ENCODE results near the gene NSUN7. TPM values are rescaled to one million over a fixed set of nuclear protein-coding genes. Genes with fewer than 3 reads are reported as not detected.

Gene NSUN7
- total RNA-seq, 6 experiments from 2014 or later, result not detected

GRCh38 chr4:40857956-40858355, 108.2 kb downstream of the NSUN7 start:
- H3K36me3 Mint-ChIP-seq (ENCODE audit: low read depth), result no peaks in the 10 kb centered on the region
- H3K27me3 Mint-ChIP-seq (ENCODE audit: insufficient read depth), result peaks cover 5% of the 10 kb centered on the region
- TF ChIP-seq CTCF (IDR thresholded peaks at IDR 0.05), result no peak
- DNase-seq, result no peak
- no peak overlapping the region for H3K27ac Mint-ChIP-seq
- H3K4me1 Mint-ChIP-seq (ENCODE audit: low read depth), result no peaks in the 10 kb centered on the region
- no peak overlapping the region for H3K4me3 Mint-ChIP-seq
- H3K9me3 Mint-ChIP-seq, result no peaks in the 10 kb centered on the region

GRCh38 chr4:40858962-40859361, 109.2 kb downstream of the NSUN7 start:
- H3K36me3 Mint-ChIP-seq (ENCODE audit: low read depth), result no peaks in the 10 kb centered on the region

More at GRCh38 chr4:40858962-40859361, 109.2 kb downstream of the NSUN7 start:
- no peak overlapping the region for H3K27ac Mint-ChIP-seq
- H3K9me3 Mint-ChIP-seq, result no peaks in the 10 kb centered on the region
- H3K4me3 Mint-ChIP-seq, result no peak overlapping the region
- no peak for DNase-seq
- TF ChIP-seq CTCF (IDR thresholded peaks at IDR 0.05), result no peak
- peaks cover 5% of the 10 kb centered on the region for H3K27me3 Mint-ChIP-seq (ENCODE audit: insufficient read depth)
- no peaks in the 10 kb centered on the region for H3K4me1 Mint-ChIP-seq (ENCODE audit: low read depth)

Other genes with a start within 250 kb of the NSUN7 start
- gene RBM47, start 120.1 kb upstream of the NSUN7 start, total RNA-seq (2021; fragmentation: NEBNext Ultra II Directional; extraction: Animal tissue kit (Norgen Biotek cat#: 25700)), result 1 to 10 TPM in 5 of 6 experiments, under 1 TPM in 1; 0.95 to 1.5 (median 1.4) TPM